Right lobe of liver (tissue), 6 donors: ENCODE results near the gene CELF2. TPM values are rescaled to one million over a fixed set of nuclear protein-coding genes. Genes with fewer than 3 reads are reported as not detected.

Experiments used
- ATAC-seq, 4 donors: fragments of 200-7000 bp; cut with Tn5 transposase; one replicate each; pipeline ENCODE4 v1.9.1; 2020; ENCODE audit warnings: mild to moderate bottlenecking in 4 of 4, moderate library complexity in 4 of 4
- DNase-seq, 3 donors: peaks; one replicate each; pipeline ENCODE4 v3.0.0-alpha.2; 2020
- H3K27ac ChIP-seq, 3 donors: fragments of 200-600 bp; one replicate each; pipeline ENCODE4 v1.8.0; 2022
- H3K27me3 ChIP-seq, 2 donors: fragments of 200-600 bp; one replicate each; pipeline ENCODE4 v1.8.0; 2022
- H3K36me3 ChIP-seq, 4 donors: fragments of 200-600 bp; sonication (generic) in 1 of 4; one replicate each; pipeline versions ENCODE4 v1.5.1 to v1.8.0; 2017 to 2022; ENCODE audit warnings: control low read depth in 1 of 4
- H3K4me1 ChIP-seq, 4 donors: fragments of 200-600 bp; sonication (generic) in 1 of 4; one replicate each; pipeline versions ENCODE4 v1.5.1 to v1.8.0; 2017 to 2022; ENCODE audit warnings: control low read depth in 1 of 4
- H3K4me3 ChIP-seq, 3 donors: fragments of 200-600 bp; one replicate each; pipeline ENCODE4 v1.8.0; 2022
- H3K9me3 ChIP-seq, 4 donors: fragments of 200-600 bp; sonication (generic) in 1 of 4; one replicate each; pipeline versions ENCODE4 v1.5.1 to v1.8.0; 2017 to 2022; ENCODE audit warnings: control low read depth in 1 of 4
- CTCF ChIP-seq, 4 donors: fragments of 200-600 bp in 3 of 4; fragments of 450-650 bp in 1 of 4; IDR thresholded peaks; one replicate each; pipeline versions ENCODE4 v1.5.1 to v1.8.0; 2016 to 2022; ENCODE audit warnings: antibody characterized with exemption in 4 of 4, mild to moderate bottlenecking in 2 of 4
- POLR2A ChIP-seq: fragments of 450-650 bp; IDR thresholded peaks from one replicate; pipeline ENCODE4 v1.6.1; 2017; ENCODE audit warnings: antibody characterized with exemption, mild to moderate bottlenecking
- WGBS: methylation state at CpG from one replicate; pipeline ENCODE4 v1.1.6; 2018; ENCODE audit warnings: low coverage, low lambda C conversion rate; ENCODE audit not compliant: insufficient coverage; ENCODE audit errors: missing lambda C conversion rate; 5-methylcytosine and 5-hydroxymethylcytosine counted together
- intact Hi-C, 2 donors: fragments of 100-400 bp; cut with DNase I; formaldehyde crosslinking; loops; one replicate each; pipeline versions ENCODE4 v1.11.2 to v1.14.1; 2022
- total RNA-seq, 6 experiments: library from RNA; depleted of rRNA in 2 of 6; stranded (reverse); fragments of >200 nt in 2 of 6; fragmentation: NEBNext Ultra II Directional in 3 of 6; extraction: Animal tissue kit (Norgen Biotek cat#: 25700) in 3 of 6; gene quantifications; one replicate each; pipeline versions ENCODE4 v1.1.0 to v1.2.4, GENCODE V29; 2016 to 2023
- donor health status: DM: no; HTN: yes; CAD: no.
- donor health status: DM: no; HTN: no; CAD: no.
- donor health status: DM: no; HTN: no; CAD: no.
- donor health status: DM: no; HTN: yes; CAD: no.
- donor health status: DM: no; HTN: yes; CAD: no.

The CELF2 gene
- total RNA-seq, 6 experiments from 2014 or later, result 2.4 to 6.2 (median 3.7) TPM

GRCh38 chr10:11068861-11069633 lies 51.4 kb downstream of the CELF2 start:
- ATAC-seq (no peak), DNase-seq (no peak)
- H3K27me3 ChIP-seq, result no peaks in the 10 kb centered on the region
- TF ChIP-seq POLR2A, result no peak
- TF ChIP-seq CTCF (IDR thresholded peaks at IDR 0.05), result no peak
- H3K36me3 ChIP-seq, result no peaks in the 10 kb centered on the region
- intact Hi-C loops, result no loop called here
- no peak overlapping the region for H3K27ac ChIP-seq
- no peak overlapping the region for H3K4me3 ChIP-seq
- H3K9me3 ChIP-seq, result no peaks in the 10 kb centered on the region
- WGBS, result 35% methylated on average over 4 of the region's 4 CpGs
- no peaks in the 10 kb centered on the region for H3K4me1 ChIP-seq

- no peaks in the 10 kb centered on the region for H3K27me3 ChIP-seq
- 39% methylated on average over 4 of the region's 4 CpGs for WGBS
- intact Hi-C loops, result no loop called here
- no peaks in the 10 kb centered on the region for H3K9me3 ChIP-seq
- DNase-seq, result no peak
- no peaks in the 10 kb centered on the region for H3K36me3 ChIP-seq
- H3K4me1 ChIP-seq, result no peaks in the 10 kb centered on the region
- no peak overlapping the region for H3K4me3 ChIP-seq
- ATAC-seq, result no peak
- TF ChIP-seq CTCF (IDR thresholded peaks at IDR 0.05) (no peak), POLR2A (no peak)
- no peak overlapping the region for H3K27ac ChIP-seq
These were observed 55.7 kb downstream of the CELF2 start for GRCh38 chr10:11073410-11073809.

- Histone ChIP-seq H3K36me3 (no peaks in the 10 kb centered on the region), H3K4me3 (no peak overlapping the region), H3K4me1 (no peaks in the 10 kb centered on the region), H3K27ac (no peak overlapping the region), H3K27me3 (no peaks in the 10 kb centered on the region), H3K9me3 (no peaks in the 10 kb centered on the region)
- 68% methylated on average over 4 of the region's 4 CpGs for WGBS
- TF ChIP-seq CTCF (IDR thresholded peaks at IDR 0.05) (no peak), POLR2A (no peak)
- no peak for ATAC-seq
- no peak for DNase-seq
- intact Hi-C loops, result no loop called here
These were observed 57.0 kb downstream of the CELF2 start for GRCh38 chr10:11074536-11075267.

- Histone ChIP-seq H3K4me3 (no peak overlapping the region), H3K27ac (no peak overlapping the region), H3K36me3 (no peaks in the 10 kb centered on the region), H3K9me3 (no peaks in the 10 kb centered on the region), H3K4me1 (no peaks in the 10 kb centered on the region), H3K27me3 (no peaks in the 10 kb centered on the region)
- DNase-seq (no peak), ATAC-seq (no peak)
- no peak for TF ChIP-seq POLR2A
- no peak for TF ChIP-seq CTCF (IDR thresholded peaks at IDR 0.05)
- 35% methylated on average over 4 of the region's 4 CpGs for WGBS
- intact Hi-C loops, result no loop called here
These were observed 58.5 kb downstream of the CELF2 start for GRCh38 chr10:11076221-11076620.
